ENCODE measurements around the gene SLC6A9.

- TF ChIP-seq CTCF (IDR thresholded peaks at IDR 0.05) = no peak
- TF ChIP-seq POLR2A (IDR thresholded peaks at IDR 0.05) = no peak
- TF ChIP-seq EP300 (IDR thresholded peaks at IDR 0.05) = no peak
Measured at GRCh38 chr1:44076066-44076465, 44.8 kb upstream of the SLC6A9 start.

Data from suprapubic skin (tissue), 3 donors.